GM18870 (cell line): ENCODE results near the gene RBBP8NL.
"Not testable (repeated sequence)": the region's sequence is repeated elsewhere in the genome, so short reads cannot be mapped to it uniquely, and the experiment has no call there.

ENCODE experiments used
- ATAC-seq: cut with Tn5 transposase; IDR thresholded peaks from one replicate; pipeline ENCODE4 v1.9.1; 2021; ENCODE audit warnings: moderate library complexity; ENCODE audit not compliant: unreplicated experiment

Gene RBBP8NL

GRCh38 chr20:62377615-62378178 is 49.6 kb downstream of the RBBP8NL start:
- no peak for ATAC-seq

DNA sequence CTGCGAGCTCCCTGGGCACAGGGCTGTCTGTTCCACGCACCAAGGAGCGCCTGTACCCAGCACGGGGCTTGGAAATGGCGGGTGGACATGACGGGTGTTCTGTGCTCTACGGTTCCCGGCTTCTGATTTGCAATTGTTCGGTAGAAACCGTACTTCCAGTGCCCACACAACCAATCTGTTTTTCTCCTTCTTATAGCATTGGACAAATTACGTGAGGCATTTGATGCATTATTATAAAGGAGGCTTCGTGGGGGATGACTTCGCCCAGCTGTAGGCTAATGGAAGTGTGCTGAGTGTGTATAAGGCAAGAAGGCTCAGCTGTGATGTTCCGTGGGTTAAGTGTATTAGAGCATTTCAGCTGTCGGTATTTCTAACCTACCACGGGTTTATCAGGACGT is 50.3 kb downstream of the RBBP8NL start:
- no peak for ATAC-seq

GRCh38 chr20:62376112-62377063 is 51.0 kb downstream of the RBBP8NL start:
- ATAC-seq = no peak

DNA sequence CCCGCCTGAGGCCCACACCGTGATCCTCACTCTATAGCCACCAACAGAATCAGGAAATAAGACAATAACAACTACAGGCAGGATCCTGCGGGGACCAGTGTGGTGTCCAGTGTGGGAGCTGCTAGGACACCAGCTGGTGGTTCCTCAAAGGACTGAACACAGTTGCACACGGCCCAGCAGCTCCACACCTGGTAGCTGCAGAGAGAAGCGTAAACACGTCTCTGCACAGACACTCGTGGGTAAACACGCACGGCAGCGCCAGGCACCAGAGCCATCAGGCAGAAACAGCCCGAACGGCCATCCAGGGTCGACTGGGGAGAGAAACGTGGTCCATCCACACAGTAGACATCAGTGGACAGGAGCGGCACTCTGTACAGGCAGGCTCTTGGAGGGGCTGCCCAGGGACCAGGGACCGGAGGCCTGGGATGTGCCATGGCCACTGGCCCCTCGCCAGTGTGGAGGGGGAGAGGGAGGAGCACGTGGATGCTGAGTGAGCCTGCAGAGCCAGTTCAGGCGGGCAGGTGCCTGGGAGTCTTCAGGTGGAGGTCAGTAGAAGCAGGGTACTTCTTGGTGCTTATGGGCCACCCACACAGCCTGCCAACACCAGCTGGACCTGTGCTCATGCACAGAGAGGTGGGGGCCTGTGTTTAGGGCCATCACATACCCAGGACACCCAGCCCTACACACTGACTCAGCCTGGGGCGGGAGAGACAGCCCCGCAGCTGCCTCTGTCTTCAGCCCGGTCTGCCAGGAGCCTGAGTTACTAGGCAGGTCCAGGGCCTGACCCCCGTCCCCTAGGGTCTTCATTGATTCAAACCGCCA is 52.8 kb downstream of the RBBP8NL start:
- no peak for ATAC-seq

GRCh38 chr20:62373631-62374179 is 53.6 kb downstream of the RBBP8NL start:
- ATAC-seq = not testable (repeated sequence)

GRCh38 chr20:62372042-62372993 is 55.0 kb downstream of the RBBP8NL start:
- no peak for ATAC-seq

- ATAC-seq = no peak
These were observed 55.7 kb downstream of the RBBP8NL start for GRCh38 chr20:62371588-62372041.

GRCh38 chr20:62370807-62371587 is 56.3 kb downstream of the RBBP8NL start:
- ATAC-seq = no peak

- ATAC-seq = no peak
These were observed 57.1 kb downstream of the RBBP8NL start for GRCh38 chr20:62370115-62370806.

DNA sequence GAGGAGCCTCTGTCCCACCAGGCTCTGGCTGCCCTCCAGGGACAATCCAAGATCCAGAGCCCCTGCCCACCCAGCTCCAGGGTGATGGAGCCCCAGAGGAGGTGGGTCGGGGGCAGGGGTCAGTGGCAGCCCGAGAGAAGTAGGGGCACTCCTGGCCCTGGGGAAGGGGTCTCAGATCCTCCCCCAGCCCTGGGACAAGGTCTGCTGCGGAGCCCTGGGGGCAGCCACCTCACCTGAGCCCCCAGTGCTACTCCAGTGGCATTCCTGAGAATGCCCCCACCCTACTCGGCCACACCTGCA is 57.6 kb downstream of the RBBP8NL start:
- ATAC-seq = no peak

- ATAC-seq = no peak
These were observed 58.1 kb downstream of the RBBP8NL start for GRCh38 chr20:62368976-62369814.

- ATAC-seq = no peak
These were observed 58.9 kb downstream of the RBBP8NL start for GRCh38 chr20:62368392-62368975.

DNA sequence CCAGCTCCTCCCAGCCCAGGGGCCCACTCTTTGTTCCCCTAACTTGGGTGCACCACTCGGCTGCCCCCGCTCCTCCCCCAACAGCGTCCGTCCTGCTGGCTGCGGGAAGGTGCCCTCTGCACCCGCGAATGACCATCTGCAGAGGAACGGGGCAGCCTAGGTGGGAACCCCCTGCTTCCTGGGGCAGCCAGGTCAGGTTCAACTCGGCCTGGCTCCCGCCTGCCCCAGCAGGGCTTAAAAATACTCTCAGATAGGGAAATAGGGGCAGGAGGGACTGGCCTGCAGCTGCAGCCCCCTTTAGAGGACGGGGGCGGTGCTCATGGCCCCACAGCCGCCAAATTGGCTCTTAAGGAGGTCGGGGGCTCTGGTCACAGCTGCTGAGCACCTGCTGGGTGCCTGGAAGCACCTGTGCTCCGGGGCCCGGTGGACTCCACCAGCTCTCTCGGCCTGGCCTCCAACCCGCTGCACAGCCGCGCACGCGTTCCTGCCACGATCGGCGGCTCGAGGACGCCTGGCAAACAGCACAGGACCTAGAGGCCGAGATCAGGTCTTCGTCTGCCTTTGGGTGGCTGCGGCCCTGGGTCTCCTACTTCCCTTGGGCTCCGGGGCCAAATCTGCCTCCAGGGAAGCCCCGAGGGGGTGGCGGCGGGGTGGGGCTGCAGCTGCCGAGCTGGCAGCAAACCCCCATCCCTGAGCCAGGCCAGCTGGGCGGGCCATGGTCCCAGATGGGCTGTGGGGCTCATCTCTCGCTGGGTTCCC is 59.5 kb downstream of the RBBP8NL start:
- ATAC-seq = no peak

DNA sequence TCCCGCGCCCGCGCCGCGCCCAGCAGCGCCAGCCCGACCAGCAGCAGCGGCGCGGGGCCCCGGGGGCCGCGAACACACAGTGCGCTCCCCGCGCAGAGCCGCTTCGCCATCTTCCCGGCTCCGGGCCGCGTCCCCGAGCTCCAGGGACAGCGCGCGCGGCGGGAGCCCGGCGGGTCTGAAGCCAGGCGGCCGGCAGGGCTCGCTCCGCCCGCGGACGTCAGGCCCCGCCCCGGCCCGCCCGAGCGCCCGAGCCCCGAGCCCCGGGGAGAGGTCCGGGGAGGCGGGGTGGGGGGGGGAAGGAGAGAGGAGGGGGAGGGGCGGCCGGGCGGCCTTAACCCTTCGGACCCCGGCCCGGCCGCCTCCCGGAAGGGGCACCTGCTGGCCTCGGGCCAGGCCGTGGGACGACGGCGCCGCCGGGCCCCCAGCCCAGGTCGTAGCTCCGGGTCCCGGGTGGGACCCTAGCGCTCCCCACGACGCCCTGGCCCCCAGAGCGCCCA is 60.2 kb downstream of the RBBP8NL start, which contains the start of gene LAMA5:
Gene LAMA5, minus strand, starts transcription at position 177 of the 497 bp plus-strand sequence. Its CDS starts 67 bp downstream, at position 110.
- ATAC-seq = no peak

GRCh38 chr20:62366370-62367135 is 60.8 kb downstream of the RBBP8NL start:
- no peak for ATAC-seq
